Left lung (tissue), 10 donors: ENCODE measurements around the gene AXIN1. TPM values are rescaled to one million over a fixed set of nuclear protein-coding genes. Genes with fewer than 3 reads are reported as not detected.

Experiments used
- ATAC-seq: fragments of 200-7000 bp; cut with Tn5 transposase; one replicate; pipeline ENCODE4 v1.9.1; 2020; ENCODE audit warnings: moderate library complexity
- DNase-seq, 4 donors: peaks; one replicate each; pipeline ENCODE4 v3.0.0-alpha.2; 2013 to 2020
- H3K27ac ChIP-seq, 2 donors: fragments of 200-600 bp; sonication (generic) in 1 of 2; one replicate each; pipeline versions ENCODE4 v1.5.0 to v1.8.0; 2020 to 2021
- H3K27me3 ChIP-seq, 2 donors: fragments of 200-600 bp; sonication (generic) in 1 of 2; one replicate each; pipeline versions ENCODE4 v1.5.0 to v1.8.0; 2020 to 2021
- H3K36me3 ChIP-seq, 2 donors: fragments of 200-600 bp; sonication (generic) in 1 of 2; one replicate each; pipeline versions ENCODE4 v1.5.0 to v1.8.0; 2020 to 2021
- H3K4me1 ChIP-seq, 2 donors: fragments of 200-600 bp; one replicate each; pipeline ENCODE4 v1.8.0; 2021
- H3K4me3 ChIP-seq, 2 donors: fragments of 200-600 bp; sonication (generic) in 1 of 2; one replicate each; pipeline versions ENCODE4 v1.5.0 to v1.8.0; 2020 to 2021; ENCODE audit warnings: mild to moderate bottlenecking in 1 of 2
- H3K9me3 ChIP-seq, 2 donors: fragments of 200-600 bp; sonication (generic) in 1 of 2; one replicate each; pipeline versions ENCODE4 v1.5.0 to v1.8.0; 2020 to 2021
- CTCF ChIP-seq, 2 donors: fragments of 200-600 bp; sonication (generic) in 1 of 2; IDR thresholded peaks; one replicate each; pipeline versions ENCODE4 v1.5.0 to v1.8.0; 2021; ENCODE audit warnings: antibody characterized with exemption in 2 of 2
- intact Hi-C, 2 donors: fragments of 100-400 bp; cut with DNase I; formaldehyde crosslinking; loops; one replicate each; pipeline versions ENCODE4 v1.11.2 to v1.14.2; 2022
- polyA plus RNA-seq, 6 donors: library from polyadenylated mRNA; unstranded; fragments of 120-200 nt; gene quantifications; one replicate each; pipeline ENCODE4 v1.2.1, GENCODE V29; 2013; ENCODE audit not compliant: insufficient read length in 6 of 6
- total RNA-seq, 2 donors: library from RNA; stranded (reverse); fragmentation: NEBNext Ultra II Directional; extraction: Animal tissue kit (Norgen Biotek cat#: 25700); gene quantifications; one replicate each; pipeline ENCODE4 v1.2.1, GENCODE V29; 2021
- donor health status: DM: no; HTN: yes; CAD: no.
- donor health status: DM: no; HTN: no; CAD: no.

The AXIN1 gene
- total and polyA plus RNA-seq, 8 donors = 14.0 to 23.4 (median 18.0) TPM

- no peaks in the 10 kb centered on the region for H3K36me3 ChIP-seq
- H3K27ac ChIP-seq = peak overlapping the region in 1 of 2 donors; percentile 88
- intact Hi-C loops = no loop called here
- H3K4me3 ChIP-seq = no peak overlapping the region
- no peaks in the 10 kb centered on the region for H3K9me3 ChIP-seq
- no peak for ATAC-seq
- peaks cover 6 to 43% of the 10 kb centered on the region in 2 donors for H3K4me1 ChIP-seq
- H3K27me3 ChIP-seq = no peaks in the 10 kb centered on the region
- DNase-seq = no peak
- TF ChIP-seq CTCF (IDR thresholded peaks at IDR 0.05) = no peak
Measured at GRCh38 chr16:399340-400019, 47.0 kb upstream of the AXIN1 start.

GRCh38 chr16:398561-399339 lies 46.2 kb upstream of the AXIN1 start:
- Histone ChIP-seq H3K27ac (no peak overlapping the region), H3K4me1 (peaks cover 6 to 43% of the 10 kb centered on the region in 2 donors), H3K4me3 (no peak overlapping the region), H3K9me3 (no peaks in the 10 kb centered on the region), H3K27me3 (no peaks in the 10 kb centered on the region), H3K36me3 (no peaks in the 10 kb centered on the region)
- intact Hi-C loops = no loop called here
- ATAC-seq (no peak), DNase-seq (no peak)
- no peak for TF ChIP-seq CTCF (IDR thresholded peaks at IDR 0.05)

GRCh38 chr16:397736-398332 lies 45.3 kb upstream of the AXIN1 start:
- Histone ChIP-seq H3K36me3 (no peaks in the 10 kb centered on the region), H3K27me3 (no peaks in the 10 kb centered on the region), H3K4me1 (peaks cover 6 to 41% of the 10 kb centered on the region in 2 donors), H3K4me3 (peak overlapping the region in 1 of 2 donors; percentile 51), H3K27ac (peak overlapping the region in 1 of 2 donors; percentile 28), H3K9me3 (no peaks in the 10 kb centered on the region)
- DNase-seq = peak in 3 of 4 donors; percentile 68 to 87 (median 83)
- peak; percentile 22 to 47 for TF ChIP-seq CTCF (IDR thresholded peaks at IDR 0.05)
- intact Hi-C loops = no loop called here
- ATAC-seq = peak; percentile 8

- ATAC-seq (no peak), DNase-seq (peak in 2 of 4 donors; percentile 41 to 86)
- H3K36me3 ChIP-seq = no peaks in the 10 kb centered on the region
- H3K27me3 ChIP-seq = no peaks in the 10 kb centered on the region
- TF ChIP-seq CTCF (IDR thresholded peaks at IDR 0.05) = no peak
- peak within 1 kb of the TSS; percentile 51 to 58 for H3K4me3 ChIP-seq
- intact Hi-C loops = no loop called here
- H3K9me3 ChIP-seq = no peaks in the 10 kb centered on the region
- H3K4me1 ChIP-seq = peaks cover 0 to 39% of the 10 kb centered on the region in 2 donors
- peak within 1 kb of the TSS; percentile 68 to 72 for H3K27ac ChIP-seq
Measured at GRCh38 chr16:397135-397661, 44.7 kb upstream of the AXIN1 start, which contains the start of gene NME4. TSS of gene NME4 (plus strand) at chr16:397199. CDS start at chr16:397223, 24 bp downstream.
